PC-9 (cell line): Measurements from ENCODE around the gene LRMDA. TPM values are rescaled to one million over a fixed set of nuclear protein-coding genes. Genes with fewer than 3 reads are reported as not detected.

Source experiments
- BruUV-seq: library from RNA; stranded (reverse); fragments of 400-500 nt; replicated peaks from 2 replicates; lab custom pipeline; 2021; lab: Mats Ljungman, UMichigan
- CTCF ChIA-PET: fragments of 300-600 bp; sonication (Branson Sonifier 250); formaldehyde crosslinking; loops from one replicate; lab custom pipeline; 2022; ENCODE audit warnings: antibody characterized with exemption; lab: Charles Lee
- POLR2A ChIA-PET: fragments of 300-600 bp; sonication (Branson Sonifier 250); formaldehyde crosslinking; loops from one replicate; lab custom pipeline; 2022; ENCODE audit warnings: antibody characterized with exemption; ENCODE audit not compliant: unreplicated experiment; lab: Charles Lee
- DNase-seq, 2 experiments: peaks; one replicate each; pipeline versions ENCODE4 v3.0.0 to v3.0.0-alpha.2; 2015 to 2022; ENCODE audit warnings: mixed read lengths in 1 of 2
- H2AFZ ChIP-seq: fragments of 200-600 bp; sonication (generic); 2 replicates; pipeline ENCODE4 v1.8.1; 2017; ENCODE audit warnings: antibody characterized with exemption
- H3F3A ChIP-seq: fragments of 200-600 bp; sonication (generic); 2 replicates; pipeline ENCODE4 v1.8.1; 2017; ENCODE audit warnings: antibody characterized with exemption, mild to moderate bottlenecking, low read depth; ENCODE audit not compliant: insufficient read depth
- H3K27ac ChIP-seq: fragments of 200-600 bp; sonication (generic); 2 replicates; pipeline ENCODE4 v1.6.1; 2016; ENCODE audit warnings: mixed run types
- H3K27me3 ChIP-seq: fragments of 200-600 bp; sonication (generic); 2 replicates; pipeline ENCODE4 v1.6.1; 2016; ENCODE audit warnings: low read depth, mixed run types; ENCODE audit not compliant: insufficient read depth
- H3K36me3 ChIP-seq: fragments of 200-600 bp; sonication (generic); 2 replicates; pipeline ENCODE4 v1.6.1; 2016; ENCODE audit warnings: low read depth, mixed run types
- H3K4me1 ChIP-seq: fragments of 200-600 bp; sonication (generic); replicated peaks from 2 replicates; pipeline ENCODE4 v1.6.1; 2016; ENCODE audit warnings: mixed run types; ENCODE audit not compliant: insufficient read depth
- H3K4me2 ChIP-seq: fragments of 200-600 bp; sonication (generic); 2 replicates; pipeline ENCODE4 v1.6.1; 2017; ENCODE audit warnings: mixed run types
- H3K4me3 ChIP-seq: fragments of 200-600 bp; sonication (generic); 2 replicates; pipeline ENCODE4 v1.6.1; 2016; ENCODE audit warnings: mixed run types
- H3K79me2 ChIP-seq: fragments of 200-600 bp; sonication (generic); 2 replicates; pipeline ENCODE4 v1.6.1; 2017; ENCODE audit warnings: low read depth, mixed run types
- H3K9me2 ChIP-seq: fragments of 200-600 bp; sonication (generic); 2 replicates; pipeline ENCODE4 v1.8.1; 2017; ENCODE audit warnings: mild to moderate bottlenecking; ENCODE audit not compliant: insufficient read depth
- H3K9me3 ChIP-seq: fragments of 200-600 bp; sonication (generic); 2 replicates; pipeline ENCODE4 v1.8.1; 2016; ENCODE audit warnings: low read depth; ENCODE audit not compliant: insufficient read depth
- H4K20me1 ChIP-seq: fragments of 200-600 bp; sonication (generic); 2 replicates; pipeline ENCODE4 v1.8.1; 2017; ENCODE audit not compliant: insufficient read depth
- CTCF ChIP-seq: fragments of 200-600 bp; sonication (generic); conservative IDR thresholded peaks from 2 replicates; pipeline ENCODE4 v1.6.1; 2017; ENCODE audit warnings: mixed run types, antibody characterized with exemption, mild to moderate bottlenecking, moderate library complexity
- EZH2 ChIP-seq: fragments of 200-600 bp; sonication (generic); IDR thresholded peaks from 2 replicates; pipeline ENCODE4 v1.8.0; 2017; ENCODE audit warnings: antibody characterized with exemption, low read depth
- intact Hi-C: fragments of 100-400 bp; cut with micrococcal nuclease; formaldehyde crosslinking; loops from one replicate; pipeline ENCODE4 v1.10.0; 2022; ENCODE audit not compliant: unreplicated experiment
- total RNA-seq: library from RNA; stranded (reverse); gene quantifications from 2 replicates; pipeline ENCODE4 v1.2.3, GENCODE V29; 2021

LRMDA gene
- total RNA-seq, 1 experiment from 2014 or later = not detected

- H3F3A ChIP-seq = no peaks in the 10 kb centered on the region
- H3K36me3 ChIP-seq = no peaks in the 10 kb centered on the region
- H3K4me3 ChIP-seq = no peak overlapping the region
- H4K20me1 ChIP-seq = no peaks in the 10 kb centered on the region
- no peak overlapping the region for H3K4me2 ChIP-seq
- intact Hi-C loops = no loop called here
- H3K27me3 ChIP-seq = no peaks in the 10 kb centered on the region
- H3K9me3 ChIP-seq = no peaks in the 10 kb centered on the region
- no peaks in the 10 kb centered on the region for H3K4me1 ChIP-seq
- DNase-seq = no peak
- BruUV-seq = no TSS peak
- H3K79me2 ChIP-seq = no peaks in the 10 kb centered on the region
- no peak overlapping the region for H2AFZ ChIP-seq
- TF ChIP-seq EZH2 (no peak), CTCF (no peak)
- H3K9me2 ChIP-seq = 0 out of 2 replicates have a peak, but pooled peaks cover 4% of the 10 kb centered on the region
- ChIA-PET CTCF (no interaction called here), POLR2A (no interaction called here)
- H3K27ac ChIP-seq = no peak overlapping the region
Measured at GRCh38 chr10:75851580-75852345, 420.3 kb downstream of the LRMDA start.

- CTCF ChIA-PET = no interaction called here
- no peaks in the 10 kb centered on the region for H3F3A ChIP-seq
- no peaks in the 10 kb centered on the region for H3K9me2 ChIP-seq
- H3K27ac ChIP-seq = no peak overlapping the region
- POLR2A ChIA-PET = no interaction called here
- TF ChIP-seq EZH2 = no peak
- peak; percentile 46; the same call in 1 of the 2 replicates for TF ChIP-seq CTCF
- DNase-seq = no peak
- H3K4me1 ChIP-seq = no peaks in the 10 kb centered on the region
- H3K36me3 ChIP-seq = no peaks in the 10 kb centered on the region
- no peaks in the 10 kb centered on the region for H4K20me1 ChIP-seq
- no peak overlapping the region for H3K4me2 ChIP-seq
- no peaks in the 10 kb centered on the region for H3K27me3 ChIP-seq
- intact Hi-C loops = no loop called here
- H3K79me2 ChIP-seq = no peaks in the 10 kb centered on the region
- no peaks in the 10 kb centered on the region for H3K9me3 ChIP-seq
- H2AFZ ChIP-seq = no peak overlapping the region
- BruUV-seq = no TSS peak
- H3K4me3 ChIP-seq = no peak overlapping the region
Measured at GRCh38 chr10:75852851-75853484, 421.5 kb downstream of the LRMDA start.

GRCh38 chr10:75857269-75857846 is 425.9 kb downstream of the LRMDA start:
- ChIA-PET POLR2A (no interaction called here), CTCF (no interaction called here)
- Histone ChIP-seq H3K27me3 (no peaks in the 10 kb centered on the region), H3F3A (no peaks in the 10 kb centered on the region), H3K4me2 (no peak overlapping the region), H3K79me2 (no peaks in the 10 kb centered on the region), H2AFZ (no peak overlapping the region), H3K4me3 (no peak overlapping the region), H3K9me3 (no peaks in the 10 kb centered on the region), H3K9me2 (no peaks in the 10 kb centered on the region), H3K36me3 (no peaks in the 10 kb centered on the region), H4K20me1 (no peaks in the 10 kb centered on the region), H3K27ac (no peak overlapping the region), H3K4me1 (no peaks in the 10 kb centered on the region)
- no peak for DNase-seq
- intact Hi-C loops = no loop called here
- BruUV-seq = no TSS peak
- TF ChIP-seq CTCF (no peak), EZH2 (no peak)
